ENCODE measurements around the gene NKAIN1.

GRCh38 chr1:31193729-31194128, 46.0 kb downstream of the NKAIN1 start:
- TF ChIP-seq CTCF (optimal IDR thresholded peaks at IDR 0.05 in 1 of 3, IDR thresholded peaks at IDR 0.05 in 1 of 3, conservative IDR thresholded peaks at IDR 0.05 in 1 of 3; ENCODE audit: extremely low read depth in 1 of 3, insufficient read depth in 2 of 3, low read length in 3 of 3) (no peak), EZH2 (IDR thresholded peaks at IDR 0.05; ENCODE audit: low read length) (no peak)
